ENCODE measurements around the gene ZIC1. TPM values are rescaled to one million over a fixed set of nuclear protein-coding genes. Genes with fewer than 3 reads are reported as not detected.

ZIC1 gene
- total and polyA plus RNA-seq, 2 of the 13 experiments (the other 11 are each of a cell fraction or from before 2014, with no cell fraction given), result not detected

GRCh38 chr3:147411238-147411814 lies 2.2 kb downstream of the ZIC1 start (continued):
- TF ChIP-seq STAT6 (CRISPR knock-in tag; IDR thresholded peaks at IDR 0.05; ENCODE audit: borderline replicate concordance), result no peak
- no peak for TF ChIP-seq ZNF639 (CRISPR knock-in tag; conservative IDR thresholded peaks at IDR 0.05)
- TF ChIP-seq TAF1 (CRISPR knock-in tag; IDR thresholded peaks at IDR 0.05), result no peak
- no peak for TF ChIP-seq NFE2 (CRISPR knock-in tag; IDR thresholded peaks at IDR 0.05)

GRCh38 chr3:147411815-147412241 lies 2.7 kb downstream of the ZIC1 start:
- 39% methylated on average over 20 of the region's 20 CpGs for WGBS (ENCODE audit: low lambda C conversion rate)
- no peak overlapping the region for H2AFZ ChIP-seq (ENCODE audit: low read length)
- no peak overlapping the region for H3K27ac ChIP-seq (ENCODE audit: extremely low read length, insufficient read depth, low read length)
- H3K9me3 ChIP-seq (ENCODE audit: low read length), result no peaks in the 10 kb centered on the region
- H4K20me1 ChIP-seq (ENCODE audit: insufficient read depth, low read length), result no peaks in the 10 kb centered on the region
- FAIRE-seq (no peak), DNase-seq (ENCODE audit: low spot score) (no peak), ATAC-seq (no peak)
- POLR2A ChIA-PET, result no interaction called here
- CTCF ChIA-PET (ENCODE audit: low intra/inter-chr PET ratio, low total read pairs), result no interaction called here
- H3K27me3 ChIP-seq (ENCODE audit: control insufficient read depth in 1 of 2, insufficient read depth in 2 of 2, low read length in 2 of 2), result peaks cover 0 to 15% of the 10 kb centered on the region in 2 experiments; a peak in 4 of 5 replicates
- no peak overlapping the region for H3K9ac ChIP-seq (ENCODE audit: insufficient read depth, low read depth, low read length)
- H3K79me2 ChIP-seq (ENCODE audit: insufficient read depth, low read length), result no peaks in the 10 kb centered on the region
- BruUV-seq (replicated peaks), result no TSS peak
- in situ Hi-C loops (cut with HindIII; ENCODE audit: extremely low pct_ligation_motif_present, low pct_unique_long_range_greater_than_20kb), result no loop called here
- no peak overlapping the region for H3K4me2 ChIP-seq (ENCODE audit: low read depth, low read length)
- no peaks in the 10 kb centered on the region for H3K4me1 ChIP-seq (ENCODE audit: insufficient read depth, low read length)
- intact Hi-C loops (cut with micrococcal nuclease; ENCODE audit: unreplicated experiment), result no loop called here
- no peaks in the 10 kb centered on the region for H3K36me3 ChIP-seq (replicated peaks in 1 of 2; ENCODE audit: control insufficient read depth in 1 of 2, insufficient read depth in 2 of 2, low read length in 2 of 2)
- no peak overlapping the region for H3K4me3 ChIP-seq (replicated peaks in 1 of 3; ENCODE audit: insufficient read depth in 1 of 3, low read depth in 2 of 3, low read length in 3 of 3)
- TF ChIP-seq BRF2 (CRISPR knock-in tag; IDR thresholded peaks at IDR 0.05) (no peak), SCMH1 (CRISPR knock-in tag; IDR thresholded peaks at IDR 0.05; ENCODE audit: borderline replicate concordance) (no peak), KAT2B (IDR thresholded peaks at IDR 0.05; ENCODE audit: borderline replicate concordance, low read depth, low read length) (no peak), ZNF792 (CRISPR knock-in tag; IDR thresholded peaks at IDR 0.05) (no peak), MAF1 (CRISPR knock-in tag; IDR thresholded peaks at IDR 0.05; ENCODE audit: borderline replicate concordance) (no peak), ZNF720 (CRISPR knock-in tag; IDR thresholded peaks at IDR 0.05) (no peak), ZNF75D (CRISPR knock-in tag; IDR thresholded peaks at IDR 0.05; ENCODE audit: borderline replicate concordance) (no peak), HDAC2 (CRISPR knock-in tag; IDR thresholded peaks at IDR 0.05) (no peak), FOXC1 (CRISPR knock-in tag; IDR thresholded peaks at IDR 0.05; ENCODE audit: borderline replicate concordance) (no peak), CBX2 (IDR thresholded peaks at IDR 0.05; ENCODE audit: low read depth, low read length) (no peak), CBX2 (CRISPR knock-in tag; IDR thresholded peaks at IDR 0.05; ENCODE audit: low read depth) (no peak), EHMT2 (IDR thresholded peaks at IDR 0.05; ENCODE audit: borderline replicate concordance, low read depth, low read length) (no peak), YEATS4 (CRISPR knock-in tag; IDR thresholded peaks at IDR 0.05; ENCODE audit: borderline replicate concordance) (no peak), ZNF17 (CRISPR knock-in tag; IDR thresholded peaks at IDR 0.05) (no peak), ZNF331 (CRISPR knock-in tag; IDR thresholded peaks at IDR 0.05) (no peak), PRMT3 (CRISPR knock-in tag; IDR thresholded peaks at IDR 0.05; ENCODE audit: borderline replicate concordance, low read depth) (no peak), FOXK2 (IDR thresholded peaks at IDR 0.05) (no peak), HIVEP1 (CRISPR knock-in tag; IDR thresholded peaks at IDR 0.05) (no peak)
